ENCODE data around the gene DSEL. TPM values are rescaled to one million over a fixed set of nuclear protein-coding genes. Genes with fewer than 3 reads are reported as not detected.

Gene DSEL
- total RNA-seq, 1 donor from 2014 or later: 2.7 TPM

DNA sequence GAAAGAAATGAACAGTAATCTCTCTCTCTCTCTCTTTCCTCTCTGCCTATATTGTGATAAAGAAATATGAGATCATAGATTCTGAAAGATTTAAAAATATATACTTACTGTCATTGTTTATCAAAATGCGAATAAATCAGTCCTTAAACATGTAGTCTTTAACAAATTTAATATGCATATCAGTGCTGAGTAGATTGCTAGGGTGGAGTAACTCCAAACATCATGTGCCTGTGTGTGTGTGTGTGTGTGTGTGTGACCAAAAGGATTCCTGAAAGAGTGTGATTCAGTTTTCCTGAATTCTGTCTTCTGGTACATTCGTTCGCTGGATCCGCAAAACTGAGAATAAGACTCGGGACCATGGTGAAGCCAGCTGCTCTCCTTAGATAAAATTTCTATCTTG is 24.0 kb upstream of the DSEL start:
- no peaks in the 10 kb centered on the region for H3K27me3 Mint-ChIP-seq (ENCODE audit: low read depth)
- no peaks in the 10 kb centered on the region for H3K4me1 Mint-ChIP-seq
- DNase-seq (ENCODE audit: low read depth, low spot score): no peak
- H3K36me3 Mint-ChIP-seq (ENCODE audit: low read depth): no peaks in the 10 kb centered on the region
- no peak overlapping the region for H3K27ac Mint-ChIP-seq (ENCODE audit: unreplicated experiment)
- no peaks in the 10 kb centered on the region for H3K9me3 Mint-ChIP-seq
- no peak overlapping the region for H3K4me3 Mint-ChIP-seq
- TF ChIP-seq, protein P1, sequence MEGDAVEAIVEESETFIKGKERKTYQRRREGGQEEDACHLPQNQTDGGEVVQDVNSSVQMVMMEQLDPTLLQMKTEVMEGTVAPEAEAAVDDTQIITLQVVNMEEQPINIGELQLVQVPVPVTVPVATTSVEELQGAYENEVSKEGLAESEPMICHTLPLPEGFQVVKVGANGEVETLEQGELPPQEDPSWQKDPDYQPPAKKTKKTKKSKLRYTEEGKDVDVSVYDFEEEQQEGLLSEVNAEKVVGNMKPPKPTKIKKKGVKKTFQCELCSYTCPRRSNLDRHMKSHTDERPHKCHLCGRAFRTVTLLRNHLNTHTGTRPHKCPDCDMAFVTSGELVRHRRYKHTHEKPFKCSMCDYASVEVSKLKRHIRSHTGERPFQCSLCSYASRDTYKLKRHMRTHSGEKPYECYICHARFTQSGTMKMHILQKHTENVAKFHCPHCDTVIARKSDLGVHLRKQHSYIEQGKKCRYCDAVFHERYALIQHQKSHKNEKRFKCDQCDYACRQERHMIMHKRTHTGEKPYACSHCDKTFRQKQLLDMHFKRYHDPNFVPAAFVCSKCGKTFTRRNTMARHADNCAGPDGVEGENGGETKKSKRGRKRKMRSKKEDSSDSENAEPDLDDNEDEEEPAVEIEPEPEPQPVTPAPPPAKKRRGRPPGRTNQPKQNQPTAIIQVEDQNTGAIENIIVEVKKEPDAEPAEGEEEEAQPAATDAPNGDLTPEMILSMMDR (conservative IDR thresholded peaks at IDR 0.05): no peak

DNA sequence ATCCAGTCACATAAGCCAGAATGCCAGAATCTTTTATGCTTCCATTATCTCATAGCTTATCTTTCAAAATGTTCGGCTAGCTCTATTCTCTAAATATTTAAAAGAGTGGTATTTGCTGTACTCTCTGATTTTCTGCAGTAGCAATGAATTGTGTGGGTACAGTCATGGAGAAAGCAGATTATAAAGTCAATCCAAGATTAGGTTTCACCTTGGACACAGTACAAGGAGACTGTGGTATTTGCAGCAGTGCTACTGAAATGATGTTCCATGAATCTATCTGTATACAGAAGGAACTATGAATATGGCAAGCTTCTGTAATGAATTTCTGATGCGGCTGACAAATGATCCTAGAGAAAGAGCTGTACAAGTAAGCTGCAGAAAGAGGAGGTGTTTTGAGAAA is 15.4 kb upstream of the DSEL start:
- H3K9me3 Mint-ChIP-seq: peaks cover 2% of the 10 kb centered on the region
- DNase-seq (ENCODE audit: low read depth, low spot score): no peak
- no peaks in the 10 kb centered on the region for H3K36me3 Mint-ChIP-seq (ENCODE audit: low read depth)
- no peaks in the 10 kb centered on the region for H3K4me1 Mint-ChIP-seq
- H3K27ac Mint-ChIP-seq (ENCODE audit: unreplicated experiment): no peak overlapping the region
- no peak overlapping the region for H3K4me3 Mint-ChIP-seq
- TF ChIP-seq, protein P1 (conservative IDR thresholded peaks at IDR 0.05): no peak
- no peaks in the 10 kb centered on the region for H3K27me3 Mint-ChIP-seq (ENCODE audit: low read depth)

DNA sequence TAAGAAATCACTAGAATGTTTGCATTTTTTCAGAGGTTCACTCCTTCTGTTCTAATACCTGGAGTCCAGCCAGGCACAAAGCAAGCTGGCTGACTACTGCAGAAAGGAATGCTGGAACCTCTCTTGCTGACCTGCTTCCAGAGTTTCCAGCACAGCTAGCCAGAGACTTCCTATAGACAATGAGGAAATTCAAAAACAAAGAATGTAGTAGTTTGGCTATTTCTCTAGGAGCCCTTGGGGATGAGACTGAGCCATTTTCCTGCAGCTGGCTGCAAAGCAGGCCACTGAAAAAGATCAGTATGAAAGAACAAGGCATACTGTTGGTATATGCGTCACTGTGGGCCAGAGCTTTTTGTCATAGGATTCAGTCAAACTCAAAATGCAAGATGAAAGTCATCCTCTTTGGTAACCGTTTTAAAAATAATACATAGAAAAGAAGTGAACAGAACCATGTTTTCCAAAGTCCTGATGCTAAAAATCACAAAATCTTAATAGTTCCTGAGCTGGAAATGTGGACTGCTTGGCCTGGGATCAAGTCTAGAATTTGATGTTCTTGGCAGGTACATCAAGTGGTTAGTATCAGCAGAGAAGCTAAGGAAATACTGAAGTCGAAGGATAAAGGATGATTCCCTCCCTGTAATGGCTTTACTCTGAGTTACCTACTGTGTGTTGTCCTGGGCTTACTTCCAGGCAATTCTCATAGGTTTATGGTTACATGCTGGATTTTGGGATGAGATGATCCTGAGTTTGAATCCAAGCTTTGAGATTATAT is 9.0 kb upstream of the DSEL start:
- Mint-ChIP-seq H3K9me3 (no peaks in the 10 kb centered on the region), H3K4me3 (no peak overlapping the region), H3K27me3 (ENCODE audit: low read depth) (no peaks in the 10 kb centered on the region), H3K4me1 (peaks cover 8% of the 10 kb centered on the region), H3K36me3 (ENCODE audit: low read depth) (no peaks in the 10 kb centered on the region), H3K27ac (ENCODE audit: unreplicated experiment) (no peak overlapping the region)
- DNase-seq (ENCODE audit: low read depth, low spot score): no peak
- TF ChIP-seq, protein P1 (conservative IDR thresholded peaks at IDR 0.05): no peak

DNA sequence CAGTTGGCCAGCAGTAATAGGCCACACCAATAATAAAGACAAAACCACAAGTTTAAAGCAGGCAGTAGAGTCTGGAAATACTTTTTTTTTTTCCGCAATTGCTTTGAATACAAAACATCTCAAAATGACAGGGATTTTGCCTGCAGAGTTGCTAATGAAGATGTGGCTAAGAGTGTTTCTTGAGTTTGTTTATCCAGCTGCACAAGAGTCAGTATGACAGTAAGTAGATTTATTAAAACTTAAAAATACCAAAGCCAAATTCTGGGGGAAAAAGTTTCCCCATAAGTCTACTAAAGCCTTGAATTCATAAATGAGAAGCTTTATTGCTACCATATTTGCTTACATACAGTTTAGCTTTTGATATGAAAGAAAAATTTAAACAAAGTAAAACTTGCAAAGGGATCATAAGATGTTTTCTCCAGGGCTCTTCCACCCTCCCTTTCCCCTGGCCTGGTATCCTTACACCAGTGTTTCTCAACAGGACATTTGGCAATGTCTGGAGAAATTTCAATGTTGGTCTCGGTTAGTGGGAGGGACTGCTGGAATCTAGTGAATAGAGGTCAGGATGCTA is 3.9 kb upstream of the DSEL start:
- peaks cover 16% of the 10 kb centered on the region for H3K4me1 Mint-ChIP-seq
- no peak overlapping the region for H3K27ac Mint-ChIP-seq (ENCODE audit: unreplicated experiment)
- peaks cover 10% of the 10 kb centered on the region for H3K27me3 Mint-ChIP-seq (ENCODE audit: low read depth)
- no peaks in the 10 kb centered on the region for H3K36me3 Mint-ChIP-seq (ENCODE audit: low read depth)
- H3K4me3 Mint-ChIP-seq: no peak overlapping the region
- TF ChIP-seq, protein P1 (conservative IDR thresholded peaks at IDR 0.05): no peak
- DNase-seq (ENCODE audit: low read depth, low spot score): no peak
- no peaks in the 10 kb centered on the region for H3K9me3 Mint-ChIP-seq

DNA sequence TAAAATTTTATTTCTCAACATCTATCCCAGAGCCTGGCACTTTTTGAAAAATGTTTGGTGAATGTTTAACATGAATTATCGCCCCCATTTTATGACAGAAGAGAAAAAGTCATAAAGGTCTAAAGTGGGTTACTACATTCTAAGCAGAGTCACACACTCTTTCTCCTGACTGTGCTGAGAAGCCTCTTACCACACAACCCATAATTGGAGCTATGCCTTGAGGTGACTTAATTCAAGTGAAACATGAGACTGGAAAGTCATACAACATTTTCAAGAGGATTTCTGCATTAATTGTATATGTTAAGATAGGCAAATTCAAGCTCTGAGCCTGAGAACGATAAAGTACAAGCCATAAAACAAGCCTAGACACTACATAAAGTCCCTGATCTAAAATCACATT is 3.1 kb upstream of the DSEL start:
- H3K36me3 Mint-ChIP-seq (ENCODE audit: low read depth): no peaks in the 10 kb centered on the region
- no peak for DNase-seq (ENCODE audit: low read depth, low spot score)
- peaks cover 17% of the 10 kb centered on the region for H3K4me1 Mint-ChIP-seq
- H3K27me3 Mint-ChIP-seq (ENCODE audit: low read depth): peaks cover 15% of the 10 kb centered on the region
- H3K27ac Mint-ChIP-seq (ENCODE audit: unreplicated experiment): no peak overlapping the region
- H3K4me3 Mint-ChIP-seq: no peak overlapping the region
- TF ChIP-seq, protein P1 (conservative IDR thresholded peaks at IDR 0.05): no peak
- no peaks in the 10 kb centered on the region for H3K9me3 Mint-ChIP-seq

Measured in neural crest cell (in vitro differentiated cells).